ENCODE results near the gene PDE11A.

The PDE11A gene

GRCh38 chr2:177670791-177671535 lies 401.6 kb downstream of the PDE11A start:
- Histone ChIP-seq H3K4me3 (ENCODE audit: low read depth, low read length) (no peak overlapping the region), H3K79me2 (no peaks in the 10 kb centered on the region), H3K36me3 (ENCODE audit: control insufficient read depth, insufficient read depth, low read length) (no peaks in the 10 kb centered on the region), H3K4me1 (peaks cover 5% of the 10 kb centered on the region), H2AFZ (no peak overlapping the region), H3K4me2 (ENCODE audit: low read length) (no peak overlapping the region), H3K9me3 (ENCODE audit: control insufficient read depth, low read length) (no peaks in the 10 kb centered on the region), H3K27me3 (ENCODE audit: control insufficient read depth, insufficient read depth, low read length) (no peaks in the 10 kb centered on the region), H3K27ac (no peak overlapping the region), H3K9ac (no peak overlapping the region)
- TF ChIP-seq, protein P1, sequence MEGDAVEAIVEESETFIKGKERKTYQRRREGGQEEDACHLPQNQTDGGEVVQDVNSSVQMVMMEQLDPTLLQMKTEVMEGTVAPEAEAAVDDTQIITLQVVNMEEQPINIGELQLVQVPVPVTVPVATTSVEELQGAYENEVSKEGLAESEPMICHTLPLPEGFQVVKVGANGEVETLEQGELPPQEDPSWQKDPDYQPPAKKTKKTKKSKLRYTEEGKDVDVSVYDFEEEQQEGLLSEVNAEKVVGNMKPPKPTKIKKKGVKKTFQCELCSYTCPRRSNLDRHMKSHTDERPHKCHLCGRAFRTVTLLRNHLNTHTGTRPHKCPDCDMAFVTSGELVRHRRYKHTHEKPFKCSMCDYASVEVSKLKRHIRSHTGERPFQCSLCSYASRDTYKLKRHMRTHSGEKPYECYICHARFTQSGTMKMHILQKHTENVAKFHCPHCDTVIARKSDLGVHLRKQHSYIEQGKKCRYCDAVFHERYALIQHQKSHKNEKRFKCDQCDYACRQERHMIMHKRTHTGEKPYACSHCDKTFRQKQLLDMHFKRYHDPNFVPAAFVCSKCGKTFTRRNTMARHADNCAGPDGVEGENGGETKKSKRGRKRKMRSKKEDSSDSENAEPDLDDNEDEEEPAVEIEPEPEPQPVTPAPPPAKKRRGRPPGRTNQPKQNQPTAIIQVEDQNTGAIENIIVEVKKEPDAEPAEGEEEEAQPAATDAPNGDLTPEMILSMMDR (IDR thresholded peaks at IDR 0.05) = no peak

- Histone ChIP-seq H3K9me3 (ENCODE audit: control insufficient read depth, low read length) (no peaks in the 10 kb centered on the region), H3K79me2 (no peaks in the 10 kb centered on the region), H2AFZ (no peak overlapping the region), H3K4me1 (peaks cover 5% of the 10 kb centered on the region), H3K9ac (no peak overlapping the region), H3K4me3 (ENCODE audit: low read depth, low read length) (no peak overlapping the region), H3K27ac (no peak overlapping the region), H3K27me3 (ENCODE audit: control insufficient read depth, insufficient read depth, low read length) (no peaks in the 10 kb centered on the region), H3K4me2 (ENCODE audit: low read length) (no peak overlapping the region), H3K36me3 (ENCODE audit: control insufficient read depth, insufficient read depth, low read length) (no peaks in the 10 kb centered on the region)
- TF ChIP-seq, protein P1 (IDR thresholded peaks at IDR 0.05) = no peak
Measured at GRCh38 chr2:177669625-177670330, 402.8 kb downstream of the PDE11A start.

- TF ChIP-seq, protein P1 (IDR thresholded peaks at IDR 0.05) = no peak
Measured at GRCh38 chr2:177669201-177669600, 403.4 kb downstream of the PDE11A start.

GRCh38 chr2:177668617-177669016 lies 404.0 kb downstream of the PDE11A start:
- Histone ChIP-seq H3K4me2 (ENCODE audit: low read length) (no peak overlapping the region), H3K36me3 (ENCODE audit: control insufficient read depth, insufficient read depth, low read length) (no peaks in the 10 kb centered on the region), H3K4me1 (no peaks in the 10 kb centered on the region), H2AFZ (no peak overlapping the region), H3K79me2 (no peaks in the 10 kb centered on the region), H3K9ac (no peak overlapping the region), H3K27me3 (ENCODE audit: control insufficient read depth, insufficient read depth, low read length) (no peaks in the 10 kb centered on the region), H3K9me3 (ENCODE audit: control insufficient read depth, low read length) (no peaks in the 10 kb centered on the region), H3K4me3 (ENCODE audit: low read depth, low read length) (no peak overlapping the region), H3K27ac (no peak overlapping the region)
- TF ChIP-seq, protein P1 (IDR thresholded peaks at IDR 0.05) = no peak

More at GRCh38 chr2:177669201-177669600, 403.4 kb downstream of the PDE11A start:
- Histone ChIP-seq H3K9me3 (ENCODE audit: control insufficient read depth, low read length) (no peaks in the 10 kb centered on the region), H3K4me2 (ENCODE audit: low read length) (no peak overlapping the region), H3K9ac (no peak overlapping the region), H3K27me3 (ENCODE audit: control insufficient read depth, insufficient read depth, low read length) (no peaks in the 10 kb centered on the region), H3K36me3 (ENCODE audit: control insufficient read depth, insufficient read depth, low read length) (no peaks in the 10 kb centered on the region), H3K4me1 (peaks cover 4% of the 10 kb centered on the region), H3K27ac (no peak overlapping the region), H3K4me3 (ENCODE audit: low read depth, low read length) (no peak overlapping the region), H3K79me2 (no peaks in the 10 kb centered on the region), H2AFZ (no peak overlapping the region)

Measured in parathyroid adenoma (tissue), 2 donors.